Progenitor cell of endocrine pancreas (in vitro differentiated cells): ENCODE results near the gene GMIP. TPM values are rescaled to one million over a fixed set of nuclear protein-coding genes. Genes with fewer than 3 reads are reported as not detected.

Source experiments
- DNase-seq: peaks from one replicate; pipeline ENCODE4 v3.0.0; 2021; ENCODE audit warnings: low spot score; ENCODE audit not compliant: unreplicated experiment
- H3K27ac Mint-ChIP-seq: 2 replicates; pipeline ENCODE4 v1.8.0; 2021; ENCODE audit warnings: mild to moderate bottlenecking, moderate library complexity, mixed read lengths
- H3K27me3 Mint-ChIP-seq: 2 replicates; pipeline ENCODE4 v1.8.0; 2021; ENCODE audit warnings: mixed read lengths
- H3K36me3 Mint-ChIP-seq: 2 replicates; pipeline ENCODE4 v1.8.0; 2022; ENCODE audit warnings: mixed read lengths; ENCODE audit not compliant: insufficient read depth
- H3K4me1 Mint-ChIP-seq: 2 replicates; pipeline ENCODE4 v1.8.0; 2021; ENCODE audit warnings: low read depth, mixed read lengths
- H3K4me3 Mint-ChIP-seq: 2 replicates; pipeline ENCODE4 v1.8.0; 2021; ENCODE audit warnings: low read depth, mild to moderate bottlenecking, moderate library complexity, mixed read lengths
- H3K9me3 Mint-ChIP-seq: 2 replicates; pipeline ENCODE4 v1.8.0; 2021; ENCODE audit warnings: low read depth, mixed read lengths
- total RNA-seq: library from RNA; stranded (reverse); gene quantifications from 2 replicates; pipeline ENCODE4 v1.2.1, GENCODE V29; 2021
- TF ChIP-seq, protein P1 (sequence below): fragments of 200-600 bp; sonication (generic); IDR thresholded peaks from one replicate; pipeline ENCODE4 v1.5.0; 2021; ENCODE audit warnings: antibody characterized with exemption, mild to moderate bottlenecking; ENCODE audit not compliant: unreplicated experiment

Gene GMIP
- total RNA-seq, 1 donor from 2014 or later = 30.5 TPM

DNA sequence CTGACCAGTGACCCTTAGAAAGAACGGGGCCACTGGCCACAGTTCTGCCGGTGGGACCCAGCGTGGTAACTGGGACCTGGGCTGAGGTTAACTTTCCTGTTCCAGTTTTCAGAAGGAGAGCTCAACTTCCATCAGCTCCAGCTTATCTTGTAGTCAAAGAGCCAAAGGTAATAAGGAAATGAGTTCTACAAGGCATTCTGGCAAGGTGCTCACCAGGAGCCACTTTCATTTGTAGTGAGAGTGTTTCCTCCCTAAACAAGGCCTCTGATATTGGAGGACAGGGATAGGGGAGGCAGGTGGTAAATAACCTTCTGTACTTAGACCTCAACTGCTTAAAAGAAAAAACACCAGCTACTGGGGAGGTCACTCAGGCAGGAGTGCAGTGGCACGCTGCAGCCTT lies 63.0 kb downstream of the GMIP start:
- no peaks in the 10 kb centered on the region for H3K9me3 Mint-ChIP-seq
- no peak overlapping the region for H3K4me3 Mint-ChIP-seq
- TF ChIP-seq, protein P1, sequence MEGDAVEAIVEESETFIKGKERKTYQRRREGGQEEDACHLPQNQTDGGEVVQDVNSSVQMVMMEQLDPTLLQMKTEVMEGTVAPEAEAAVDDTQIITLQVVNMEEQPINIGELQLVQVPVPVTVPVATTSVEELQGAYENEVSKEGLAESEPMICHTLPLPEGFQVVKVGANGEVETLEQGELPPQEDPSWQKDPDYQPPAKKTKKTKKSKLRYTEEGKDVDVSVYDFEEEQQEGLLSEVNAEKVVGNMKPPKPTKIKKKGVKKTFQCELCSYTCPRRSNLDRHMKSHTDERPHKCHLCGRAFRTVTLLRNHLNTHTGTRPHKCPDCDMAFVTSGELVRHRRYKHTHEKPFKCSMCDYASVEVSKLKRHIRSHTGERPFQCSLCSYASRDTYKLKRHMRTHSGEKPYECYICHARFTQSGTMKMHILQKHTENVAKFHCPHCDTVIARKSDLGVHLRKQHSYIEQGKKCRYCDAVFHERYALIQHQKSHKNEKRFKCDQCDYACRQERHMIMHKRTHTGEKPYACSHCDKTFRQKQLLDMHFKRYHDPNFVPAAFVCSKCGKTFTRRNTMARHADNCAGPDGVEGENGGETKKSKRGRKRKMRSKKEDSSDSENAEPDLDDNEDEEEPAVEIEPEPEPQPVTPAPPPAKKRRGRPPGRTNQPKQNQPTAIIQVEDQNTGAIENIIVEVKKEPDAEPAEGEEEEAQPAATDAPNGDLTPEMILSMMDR = no peak
- peaks cover 5% of the 10 kb centered on the region for H3K4me1 Mint-ChIP-seq
- H3K36me3 Mint-ChIP-seq = no peaks in the 10 kb centered on the region
- no peak for DNase-seq
- H3K27ac Mint-ChIP-seq = no peak overlapping the region
- H3K27me3 Mint-ChIP-seq = no peaks in the 10 kb centered on the region

DNA sequence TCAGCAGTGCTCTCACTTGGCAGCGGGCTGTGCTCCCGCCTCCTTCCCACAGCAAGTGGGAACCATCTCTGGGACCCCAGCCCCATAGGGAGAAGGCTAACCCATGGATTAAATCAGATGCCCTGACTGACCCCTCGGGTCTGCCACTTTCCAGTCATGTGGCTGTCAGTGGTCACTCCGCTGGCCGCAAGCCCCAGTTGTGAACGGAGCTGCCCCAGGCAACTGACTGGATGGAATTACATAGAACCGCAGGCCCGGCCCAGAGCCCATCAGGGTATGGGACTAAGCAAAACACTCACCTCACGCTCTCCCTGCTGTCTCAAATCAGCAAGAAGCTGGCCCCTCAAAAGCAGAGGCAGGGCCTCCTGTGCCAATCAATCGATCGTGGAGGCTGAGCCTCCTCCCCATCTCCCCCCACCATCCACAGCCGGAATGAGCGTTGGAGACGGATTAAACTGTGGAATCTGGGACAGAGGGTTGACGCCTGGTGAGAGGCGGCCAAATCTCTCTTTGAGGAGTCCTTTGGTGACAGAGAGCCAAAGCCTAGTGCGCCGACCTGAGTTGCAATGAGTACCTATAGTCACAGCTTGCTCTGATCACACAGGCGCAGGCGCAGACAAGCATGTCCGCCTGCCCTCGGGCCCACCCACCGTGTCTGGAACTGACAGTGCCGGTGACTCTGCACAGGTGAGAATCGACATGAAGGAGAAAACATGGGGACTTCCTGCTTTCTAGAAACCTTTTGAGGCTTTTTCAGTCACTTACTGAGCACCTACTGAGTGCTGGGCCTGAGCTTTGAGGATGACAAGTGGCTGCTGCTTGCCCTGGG lies 63.7 kb downstream of the GMIP start:
- TF ChIP-seq, protein P1 = no peak
- H3K27ac Mint-ChIP-seq = no peak overlapping the region
- DNase-seq = no peak
- H3K36me3 Mint-ChIP-seq = no peaks in the 10 kb centered on the region
- H3K4me1 Mint-ChIP-seq = peaks cover 9% of the 10 kb centered on the region
- H3K9me3 Mint-ChIP-seq = no peaks in the 10 kb centered on the region
- no peaks in the 10 kb centered on the region for H3K27me3 Mint-ChIP-seq
- H3K4me3 Mint-ChIP-seq = no peak overlapping the region

Other genes starting within 250 kb of the GMIP start
- gene GATAD2A, start 238.0 kb downstream of the GMIP start, total RNA-seq = 91.0 and 98.7 TPM in 2 replicates
- gene TSSK6, start 128.1 kb downstream of the GMIP start, total RNA-seq = 2.7 and 3.3 TPM in 2 replicates
- gene NDUFA13, start 127.4 kb downstream of the GMIP start, total RNA-seq = 346 and 347 TPM in 2 replicates
- gene YJEFN3, start 114.7 kb downstream of the GMIP start, total RNA-seq = 22.6 and 27.6 TPM in 2 replicates
- gene CILP2, start 105.4 kb downstream of the GMIP start, total RNA-seq = 2.4 and 2.6 TPM in 2 replicates
- 5.0 and 5.2 TPM in 2 replicates for gene PBX4, start 25.0 kb downstream of the GMIP start, total RNA-seq
- 164 and 170 TPM in 2 replicates for gene LPAR2, start 15.4 kb downstream of the GMIP start, total RNA-seq
- 81.1 and 87.1 TPM in 2 replicates for gene ATP13A1, start 20.0 kb upstream of the GMIP start, total RNA-seq
- 15.3 and 15.6 TPM in 2 replicates for gene ZNF101, start 25.2 kb upstream of the GMIP start, total RNA-seq
- gene ZNF14, start 89.5 kb upstream of the GMIP start, total RNA-seq = 10.5 and 12.4 TPM in 2 replicates
- 18.6 and 22.0 TPM in 2 replicates for gene ZNF506, start 178.1 kb upstream of the GMIP start, total RNA-seq
- gene ZNF253, start 222.2 kb upstream of the GMIP start, total RNA-seq = 50.0 and 59.4 TPM in 2 replicates